HUES6 (cell line): ENCODE measurements around the gene BCL11B.

Experiments used
- H3K27ac ChIP-seq: 2 replicates; pipeline ENCODE4 v1.7.0; 2013; ENCODE audit warnings: low read depth, mild to moderate bottlenecking, low read length, inconsistent platforms
- H3K27me3 ChIP-seq: 2 replicates; pipeline ENCODE4 v1.6.1; 2013; ENCODE audit warnings: low read length; ENCODE audit not compliant: control insufficient read depth, insufficient read depth
- H3K36me3 ChIP-seq: 2 replicates; pipeline ENCODE4 v1.6.1; 2013; ENCODE audit warnings: low read length; ENCODE audit not compliant: control insufficient read depth, insufficient read depth
- H3K4me1 ChIP-seq: 2 replicates; pipeline ENCODE4 v1.6.1; 2013; ENCODE audit warnings: low read length; ENCODE audit not compliant: control insufficient read depth, insufficient read depth
- H3K4me3 ChIP-seq: 2 replicates; pipeline ENCODE4 v1.5.1; 2013; ENCODE audit warnings: low read depth, low read length
- H3K9ac ChIP-seq: one replicate; pipeline ENCODE4 v1.6.1; 2013; ENCODE audit warnings: mild to moderate bottlenecking, low read length
- H3K9me3 ChIP-seq: 2 replicates; pipeline ENCODE4 v1.6.1; 2013; ENCODE audit warnings: low read depth, low read length; ENCODE audit not compliant: control insufficient read depth, insufficient read depth

Gene BCL11B

GRCh38 chr14:99284254-99285004, 12.4 kb upstream of the BCL11B start:
- no peak overlapping the region for H3K27ac ChIP-seq
- H3K36me3 ChIP-seq: no peaks in the 10 kb centered on the region
- H3K9ac ChIP-seq: no peak overlapping the region
- no peaks in the 10 kb centered on the region for H3K27me3 ChIP-seq
- H3K4me3 ChIP-seq: no peak overlapping the region
- no peaks in the 10 kb centered on the region for H3K9me3 ChIP-seq
- peaks cover 8% of the 10 kb centered on the region; the same call in 1 of the 2 replicates for H3K4me1 ChIP-seq

DNA sequence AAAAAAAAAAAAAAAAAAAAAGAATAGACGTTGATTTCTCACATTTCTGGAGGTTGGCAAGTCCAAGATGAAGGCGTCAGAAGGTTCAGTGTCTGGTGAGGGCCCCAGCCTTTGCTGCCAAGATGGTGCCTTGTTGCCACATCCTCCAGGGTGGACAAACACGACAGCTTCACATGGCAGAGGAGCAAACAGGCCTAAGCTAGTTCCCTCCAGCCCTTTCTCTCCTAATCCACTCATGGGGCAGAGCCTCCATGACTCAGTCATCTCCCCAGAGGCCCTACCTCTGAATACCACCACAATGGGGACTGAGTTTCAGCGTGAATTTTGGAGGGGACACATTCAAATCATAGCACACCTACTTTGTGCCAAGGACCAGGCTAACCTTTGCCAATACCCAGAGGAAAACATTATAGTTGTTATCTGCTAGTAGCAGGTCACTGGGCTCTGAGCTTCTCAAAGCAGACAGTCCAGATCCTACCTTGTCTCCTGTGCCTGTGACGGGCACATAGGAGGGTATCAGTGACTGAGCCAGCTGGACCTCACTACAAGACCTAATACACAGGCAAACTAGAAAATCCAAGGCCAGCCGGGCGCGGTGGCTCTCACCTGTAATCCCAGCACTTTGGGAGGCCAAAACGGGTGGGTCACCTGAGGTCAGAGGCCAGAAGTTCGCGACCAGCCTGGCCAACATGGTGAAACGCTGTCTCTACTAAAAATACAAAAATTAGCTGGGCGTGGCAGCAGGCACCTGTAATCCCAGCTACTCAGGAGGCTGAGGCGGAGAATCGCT, 10.5 kb upstream of the BCL11B start:
- H3K9me3 ChIP-seq: no peaks in the 10 kb centered on the region
- H3K9ac ChIP-seq: no peak overlapping the region
- no peak overlapping the region for H3K4me3 ChIP-seq
- no peak overlapping the region for H3K27ac ChIP-seq
- peaks cover 4% of the 10 kb centered on the region; the same call in 1 of the 2 replicates for H3K27me3 ChIP-seq
- H3K36me3 ChIP-seq: no peaks in the 10 kb centered on the region
- H3K4me1 ChIP-seq: peaks cover 15% of the 10 kb centered on the region

DNA sequence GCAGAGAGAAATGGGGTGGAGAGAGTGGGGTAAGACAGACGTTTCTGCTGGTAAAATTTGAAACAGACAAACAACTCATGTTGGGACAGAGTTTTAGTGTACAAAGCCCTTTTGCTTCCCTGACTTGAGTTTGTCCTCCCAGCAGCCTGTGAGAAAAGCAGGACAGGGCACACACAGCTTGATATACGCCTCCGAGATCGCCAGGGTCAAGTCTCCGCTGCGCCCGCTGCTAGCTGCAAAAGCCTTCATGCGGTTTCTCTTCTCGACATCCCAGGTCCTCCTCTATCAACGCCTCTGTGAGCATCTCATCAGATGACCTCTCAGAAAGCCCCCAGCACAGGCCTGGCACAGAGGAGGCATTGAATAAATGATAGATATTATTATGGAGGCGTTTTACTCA, 9.4 kb upstream of the BCL11B start:
- no peak overlapping the region for H3K9ac ChIP-seq
- H3K4me1 ChIP-seq: peaks cover 25% of the 10 kb centered on the region
- no peaks in the 10 kb centered on the region for H3K36me3 ChIP-seq
- no peak overlapping the region for H3K4me3 ChIP-seq
- no peaks in the 10 kb centered on the region for H3K9me3 ChIP-seq
- H3K27me3 ChIP-seq: peaks cover 15% of the 10 kb centered on the region
- no peak overlapping the region for H3K27ac ChIP-seq

GRCh38 chr14:99280852-99281251, 8.9 kb upstream of the BCL11B start:
- H3K9ac ChIP-seq: no peak overlapping the region
- peaks cover 25% of the 10 kb centered on the region for H3K4me1 ChIP-seq
- no peak overlapping the region for H3K4me3 ChIP-seq
- no peaks in the 10 kb centered on the region for H3K9me3 ChIP-seq
- H3K27ac ChIP-seq: no peak overlapping the region
- H3K27me3 ChIP-seq: peaks cover 20% of the 10 kb centered on the region
- no peaks in the 10 kb centered on the region for H3K36me3 ChIP-seq

DNA sequence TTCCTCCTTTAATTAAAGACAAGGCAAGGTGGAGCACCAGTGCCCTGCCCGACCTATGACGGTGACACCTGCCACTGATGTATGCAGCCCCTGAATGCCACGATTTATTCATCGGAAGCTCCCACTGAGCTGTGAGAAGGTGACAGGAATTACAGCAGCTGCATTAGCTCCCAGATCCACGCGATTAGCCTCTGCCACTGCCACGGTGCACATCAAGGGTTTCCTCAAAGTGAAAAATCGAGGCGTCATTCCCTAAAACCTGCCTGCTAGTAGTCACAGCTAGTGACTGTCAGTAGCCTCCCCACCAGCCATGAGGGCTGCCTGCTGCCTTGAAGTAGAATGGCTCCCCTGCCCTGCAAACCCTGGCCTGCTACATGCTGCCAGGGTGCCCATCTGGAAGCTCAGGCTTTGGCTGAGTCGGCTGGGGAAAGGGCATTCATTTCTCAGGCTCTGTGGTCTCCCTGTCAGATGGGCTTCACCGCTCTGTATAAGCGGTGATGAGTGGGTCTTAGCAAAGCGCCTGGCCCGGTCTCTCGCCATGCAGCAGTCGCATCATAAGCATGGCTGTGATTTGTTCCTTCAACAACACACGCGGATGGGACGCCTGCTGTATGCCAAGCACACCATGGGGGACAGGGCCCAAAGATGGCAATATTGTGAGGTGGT, 8.2 kb upstream of the BCL11B start:
- Histone ChIP-seq H3K9me3 (no peaks in the 10 kb centered on the region), H3K4me3 (no peak overlapping the region), H3K27ac (no peak overlapping the region), H3K9ac (no peak overlapping the region), H3K4me1 (peaks cover 27% of the 10 kb centered on the region), H3K36me3 (no peaks in the 10 kb centered on the region), H3K27me3 (peaks cover 27% of the 10 kb centered on the region)

- peaks cover 28% of the 10 kb centered on the region for H3K27me3 ChIP-seq
- H3K4me1 ChIP-seq: peaks cover 21% of the 10 kb centered on the region
- H3K9me3 ChIP-seq: no peaks in the 10 kb centered on the region
Measured at GRCh38 chr14:99278836-99279235, 6.8 kb upstream of the BCL11B start.

DNA sequence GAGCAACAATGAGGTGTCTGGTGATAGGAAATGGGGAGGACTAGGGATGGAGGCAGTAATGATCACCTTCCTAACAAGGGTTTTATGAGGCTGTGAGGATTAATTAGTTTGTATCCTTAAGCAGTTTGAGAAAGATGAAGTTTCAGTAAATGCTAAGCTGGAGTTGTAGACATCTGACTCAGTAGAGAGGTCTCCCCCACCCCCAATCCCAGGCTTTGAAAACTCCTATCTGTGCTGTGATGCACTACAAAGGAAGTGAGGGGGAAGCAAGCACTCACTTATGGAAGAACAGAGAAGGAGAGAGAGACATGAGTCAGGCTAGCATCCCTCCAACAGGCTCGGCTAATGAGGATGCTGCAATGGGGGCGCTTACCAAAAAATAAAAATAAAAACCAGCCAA, 5.5 kb upstream of the BCL11B start:
- Histone ChIP-seq H3K27me3 (peaks cover 33% of the 10 kb centered on the region), H3K4me1 (peaks cover 21% of the 10 kb centered on the region), H3K9me3 (no peaks in the 10 kb centered on the region), H3K4me3 (peak overlapping the region; percentile 12; the same call in 1 of the 2 replicates), H3K9ac (no peak overlapping the region), H3K27ac (no peak overlapping the region), H3K36me3 (no peaks in the 10 kb centered on the region)

More at GRCh38 chr14:99278836-99279235, 6.8 kb upstream of the BCL11B start:
- Histone ChIP-seq H3K36me3 (no peaks in the 10 kb centered on the region), H3K4me3 (no peak overlapping the region), H3K9ac (no peak overlapping the region), H3K27ac (no peak overlapping the region)

- Histone ChIP-seq H3K27me3 (peaks cover 33% of the 10 kb centered on the region), H3K4me1 (peaks cover 21% of the 10 kb centered on the region), H3K9ac (no peak overlapping the region), H3K27ac (no peak overlapping the region), H3K9me3 (no peaks in the 10 kb centered on the region), H3K36me3 (no peaks in the 10 kb centered on the region), H3K4me3 (no peak overlapping the region)
Measured at GRCh38 chr14:99276482-99276881, 4.5 kb upstream of the BCL11B start.

GRCh38 chr14:99275222-99275584, 3.2 kb upstream of the BCL11B start:
- Histone ChIP-seq H3K27ac (no peak overlapping the region), H3K27me3 (peaks cover 33% of the 10 kb centered on the region), H3K4me3 (peak overlapping the region; percentile 39; the same call in 1 of the 2 replicates), H3K4me1 (peaks cover 21% of the 10 kb centered on the region), H3K36me3 (no peaks in the 10 kb centered on the region), H3K9ac (no peak overlapping the region), H3K9me3 (no peaks in the 10 kb centered on the region)

- peak overlapping the region; percentile 74 for H3K9ac ChIP-seq
- H3K36me3 ChIP-seq: no peaks in the 10 kb centered on the region
- H3K4me3 ChIP-seq: peak overlapping the region; percentile 71
- no peak overlapping the region for H3K27ac ChIP-seq
- H3K4me1 ChIP-seq: peaks cover 21% of the 10 kb centered on the region
- H3K27me3 ChIP-seq: peaks cover 37% of the 10 kb centered on the region
- H3K9me3 ChIP-seq: no peaks in the 10 kb centered on the region
Measured at GRCh38 chr14:99274346-99275221, 2.6 kb upstream of the BCL11B start.
